ENCODE results near the gene CARD10.

- TF ChIP-seq CTCF (IDR thresholded peaks at IDR 0.05) (no peak), POLR2A (IDR thresholded peaks at IDR 0.05; ENCODE audit: low read depth) (no peak), EP300 (IDR thresholded peaks at IDR 0.05) (no peak)
These were observed 63.3 kb downstream of the CARD10 start for GRCh38 chr22:37455896-37456295.

Measured in esophagus muscularis mucosa (tissue), 4 donors.